NCI-H2107 (cell line): ENCODE results near the gene SEC16B.

Experiments
- DNase-seq: peaks from one replicate; lab custom pipeline; 2025; lab: John Stamatoyannopoulos, UW

SEC16B gene

GRCh38 chr1:177902266-177902665 is 67.6 kb downstream of the SEC16B start:
- DNase-seq: no peak

- no peak for DNase-seq
Observed at GRCh38 chr1:177897998-177898654, 71.7 kb downstream of the SEC16B start.

GRCh38 chr1:177897281-177897997 is 72.4 kb downstream of the SEC16B start:
- no peak for DNase-seq
